Endothelial cell of umbilical vein (primary cell): ENCODE data around the gene PEBP1. TPM values are rescaled to one million over a fixed set of nuclear protein-coding genes. Genes with fewer than 3 reads are reported as not detected.

Experiments used
- BruUV-seq: library from RNA; stranded (reverse); fragments of 400-500 nt; replicated peaks from 2 replicates; lab custom pipeline; 2021; lab: Mats Ljungman, UMichigan
- CTCF ChIA-PET: fragments of 300-600, 350-600 bp; sonication (Branson Sonifier 250); formaldehyde crosslinking; loops from one replicate; lab custom pipeline; 2021; ENCODE audit warnings: antibody characterized with exemption, inconsistent platforms; lab: Charles Lee
- POLR2A ChIA-PET: fragments of 300-600, 350-600 bp; sonication (Branson Sonifier 250); formaldehyde crosslinking; loops from one replicate; lab custom pipeline; 2021; ENCODE audit warnings: antibody characterized with exemption, inconsistent platforms; lab: Charles Lee
- DNase-seq: peaks from one replicate; pipeline ENCODE4 v3.0.0-alpha.2; 2011; ENCODE audit warnings: low read depth, low spot score
- FAIRE-seq: peaks from 2 replicates; lab custom pipeline; 2011; peaks lifted over from hg19 to GRCh38; lab: Jason Lieb, UNC
- H2AFZ ChIP-seq: 2 replicates; pipeline ENCODE4 v1.6.0; 2012; ENCODE audit warnings: low read depth, low read length, control low read depth, inconsistent platforms
- H3K27ac ChIP-seq: 2 replicates; pipeline ENCODE4 v1.5.1; 2011; ENCODE audit warnings: low read depth, mild to moderate bottlenecking, control low read depth, low read length, moderate library complexity; ENCODE audit not compliant: insufficient read depth
- H3K27me3 ChIP-seq, 2 experiments: 2 replicates each; pipeline versions ENCODE4 v1.6.0 to v1.6.1; 2011; ENCODE audit warnings: low read length in 2 of 2, mixed read lengths in 1 of 2; ENCODE audit not compliant: control insufficient read depth in 2 of 2, insufficient read depth in 2 of 2
- H3K36me3 ChIP-seq, 2 experiments: 2 replicates in 1 of 2; 3 replicates in 1 of 2; pipeline ENCODE4 v1.5.1; 2011; ENCODE audit warnings: low read length in 2 of 2, mild to moderate bottlenecking in 1 of 2, moderate library complexity in 1 of 2; ENCODE audit not compliant: control insufficient read depth in 2 of 2, insufficient read depth in 2 of 2; ENCODE audit errors: extremely low read depth in 1 of 2
- H3K4me1 ChIP-seq: 3 replicates; pipeline ENCODE4 v1.5.1; 2011; ENCODE audit warnings: mild to moderate bottlenecking, low read length; ENCODE audit not compliant: control insufficient read depth, insufficient read depth; ENCODE audit errors: extremely low read depth
- H3K4me2 ChIP-seq: 2 replicates; pipeline ENCODE4 v1.6.1; 2011; ENCODE audit warnings: low read length, control low read depth, mixed read lengths; ENCODE audit not compliant: insufficient read depth
- H3K4me3 ChIP-seq, 3 experiments: fragments of 200-600 bp in 1 of 3; sonication (generic), shearing (Covaris generic) in 1 of 3; replicated peaks in 1 of 3; 2 replicates each; pipeline ENCODE4 v1.5.1; 2011 to 2016; ENCODE audit warnings: control low read depth in 3 of 3, low read length in 3 of 3, mild to moderate bottlenecking in 2 of 3, inconsistent platforms in 1 of 3, low read depth in 1 of 3, moderate library complexity in 1 of 3; ENCODE audit not compliant: insufficient read depth in 1 of 3
- H3K79me2 ChIP-seq: 2 replicates; pipeline ENCODE4 v1.6.0; 2012; ENCODE audit warnings: low read length, inconsistent platforms; ENCODE audit not compliant: control insufficient read depth, insufficient read depth
- H3K9ac ChIP-seq: replicated peaks from 2 replicates; pipeline ENCODE3; 2011; ENCODE audit warnings: low read length, control low read depth; ENCODE audit not compliant: insufficient read depth; ENCODE audit errors: extremely low read depth
- H3K9me1 ChIP-seq: replicated peaks from 3 replicates; pipeline ENCODE4 v1.6.0; 2011; ENCODE audit warnings: mild to moderate bottlenecking, low read length; ENCODE audit not compliant: control insufficient read depth, insufficient read depth; ENCODE audit errors: extremely low read depth
- H3K9me3 ChIP-seq: replicated peaks from 2 replicates; pipeline ENCODE4 v1.5.1; 2012; ENCODE audit warnings: low read length, inconsistent platforms; ENCODE audit not compliant: control insufficient read depth, insufficient read depth
- H4K20me1 ChIP-seq: replicated peaks from 2 replicates; pipeline ENCODE3; 2011; ENCODE audit warnings: mild to moderate bottlenecking, low read length; ENCODE audit not compliant: control insufficient read depth, insufficient read depth; ENCODE audit errors: extremely low read depth
- EZH2 ChIP-seq: IDR thresholded peaks from 2 replicates; pipeline ENCODE4 v1.6.1; 2012; ENCODE audit warnings: borderline replicate concordance, low read depth, mild to moderate bottlenecking, moderate library complexity, low read length, inconsistent platforms; ENCODE audit not compliant: severe bottlenecking
- FOS ChIP-seq: IDR thresholded peaks from 2 replicates; pipeline ENCODE4 v1.6.1; 2011; ENCODE audit warnings: mild to moderate bottlenecking, low read length, moderate library complexity, borderline replicate concordance; ENCODE audit not compliant: insufficient read depth
- GATA2 ChIP-seq: IDR thresholded peaks from 2 replicates; pipeline ENCODE4 v1.7.0; 2011; ENCODE audit warnings: low read depth, mild to moderate bottlenecking, moderate library complexity, mixed read lengths, low read length; ENCODE audit not compliant: insufficient read length, insufficient read depth
- JUN ChIP-seq: IDR thresholded peaks from 2 replicates; pipeline ENCODE4 v1.6.1; 2011; ENCODE audit warnings: borderline replicate concordance, low read depth; ENCODE audit not compliant: insufficient read length, insufficient read depth
- MYC ChIP-seq: IDR thresholded peaks from one replicate; pipeline ENCODE4 v1.6.1; 2011; ENCODE audit warnings: mild to moderate bottlenecking, low read depth, low read length
- POLR2A ChIP-seq: IDR thresholded peaks from 2 replicates; pipeline ENCODE4 v1.6.1; 2012; ENCODE audit warnings: low read depth, mild to moderate bottlenecking, control low read depth, low read length
- POLR2AphosphoS5 ChIP-seq: IDR thresholded peaks from 2 replicates; pipeline ENCODE4 v1.6.1; 2012; ENCODE audit warnings: low read depth, mild to moderate bottlenecking, control low read depth, low read length, moderate library complexity; ENCODE audit not compliant: insufficient read depth
- dilution Hi-C: fragments of 300-500 bp; cut with MboI; formaldehyde crosslinking; loops from one replicate; pipeline ENCODE4 v1.15.0; 2019; ENCODE audit warnings: low sequenced_read_pairs; ENCODE audit not compliant: extremely low pct_ligation_motif_present
- intact Hi-C: fragments of 100-400 bp; cut with micrococcal nuclease; formaldehyde crosslinking; loops from one replicate; pipeline ENCODE4 v1.10.0; 2022
- polyA plus RNA-seq, 4 experiments: library from polyadenylated mRNA; depleted of rRNA in 3 of 4; stranded (reverse) in 3 of 4; unstranded in 1 of 4; fragments of >200 nt; gene quantifications; 2 replicates each; pipeline versions ENCODE4 v1.2.1 to v1.2.3, GENCODE V29; 2011 to 2012; ENCODE audit warnings: missing spikeins in 1 of 4
- total RNA-seq: library from RNA; stranded (reverse); gene quantifications from 2 replicates; pipeline ENCODE4 v1.2.3, GENCODE V29; 2021
- TF ChIP-seq, protein P1 (sequence below), 2 donors: IDR thresholded peaks; 1 replicate in 1 of 2; 2 replicates in 1 of 2; pipeline ENCODE4 v1.5.1; 2011; ENCODE audit warnings: low read length in 2 of 2, mild to moderate bottlenecking in 2 of 2, moderate library complexity in 2 of 2, control low read depth in 1 of 2, inconsistent platforms in 1 of 2, low read depth in 1 of 2; ENCODE audit not compliant: insufficient read depth in 1 of 2; ENCODE audit errors: extremely low read depth in 1 of 2
- TF ChIP-seq, protein P2 (sequence below): IDR thresholded peaks from 2 replicates; pipeline ENCODE4 v1.6.1; 2011; ENCODE audit not compliant: insufficient read depth, insufficient read length

The PEBP1 gene
- total and polyA plus RNA-seq, 2 donors (not counting 3 experiments of a cell fraction or from before 2014, with no cell fraction given): 185 to 261 TPM

DNA sequence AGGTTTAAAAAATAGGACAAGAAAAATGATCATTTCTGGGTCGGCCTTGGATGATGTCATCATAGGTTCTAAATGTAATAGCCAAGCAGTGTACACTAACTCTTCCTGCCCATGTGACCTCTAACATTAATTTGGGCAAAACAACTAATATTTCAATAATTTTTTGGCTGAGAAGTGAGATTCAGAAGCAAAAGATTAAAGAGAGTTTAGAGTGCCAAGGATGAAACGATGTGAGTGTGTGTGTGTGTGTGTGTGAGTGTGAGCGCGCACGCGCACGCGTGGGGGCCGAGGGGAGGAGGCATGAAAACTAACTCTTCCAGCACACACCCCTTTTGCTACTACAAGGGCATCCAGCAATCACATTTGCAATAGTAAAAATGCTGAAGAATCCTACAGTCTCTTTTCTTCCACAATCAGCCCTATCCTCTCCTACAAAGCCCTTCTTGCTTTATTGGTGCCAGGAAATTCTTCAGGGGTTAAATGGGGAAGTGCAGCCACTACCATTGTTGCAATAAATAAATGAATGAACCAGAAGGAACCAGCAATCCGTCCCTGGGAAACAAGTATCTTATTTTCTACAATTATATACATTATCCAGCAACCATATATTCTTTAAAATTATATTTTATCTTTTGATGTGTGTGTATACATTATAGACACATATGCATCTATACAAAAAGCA is 52.9 kb downstream of the PEBP1 start:
- CTCF ChIA-PET: no interaction called here
- H3K27me3 ChIP-seq: no peaks in the 10 kb centered on the region
- no peak for FAIRE-seq
- H3K27ac ChIP-seq: no peak overlapping the region
- intact Hi-C loops: no loop called here
- H3K9me1 ChIP-seq: no peaks in the 10 kb centered on the region
- H4K20me1 ChIP-seq: no peaks in the 10 kb centered on the region
- no peaks in the 10 kb centered on the region for H3K36me3 ChIP-seq
- POLR2A ChIA-PET: no interaction called here
- H3K79me2 ChIP-seq: no peaks in the 10 kb centered on the region
- dilution Hi-C loops: no loop called here
- peak overlapping the region; percentile 57 for H3K9ac ChIP-seq
- no TSS peak for BruUV-seq
- peak; percentile 30 for DNase-seq
- TF ChIP-seq POLR2A: no peak
- peak; percentile 42 for TF ChIP-seq JUN
- peak overlapping the region; percentile 77 for H3K4me2 ChIP-seq
- H3K9me3 ChIP-seq: no peaks in the 10 kb centered on the region
- H3K4me3 ChIP-seq: no peak overlapping the region
- H2AFZ ChIP-seq: no peak overlapping the region
- H3K4me1 ChIP-seq: peaks cover 35% of the 10 kb centered on the region

DNA sequence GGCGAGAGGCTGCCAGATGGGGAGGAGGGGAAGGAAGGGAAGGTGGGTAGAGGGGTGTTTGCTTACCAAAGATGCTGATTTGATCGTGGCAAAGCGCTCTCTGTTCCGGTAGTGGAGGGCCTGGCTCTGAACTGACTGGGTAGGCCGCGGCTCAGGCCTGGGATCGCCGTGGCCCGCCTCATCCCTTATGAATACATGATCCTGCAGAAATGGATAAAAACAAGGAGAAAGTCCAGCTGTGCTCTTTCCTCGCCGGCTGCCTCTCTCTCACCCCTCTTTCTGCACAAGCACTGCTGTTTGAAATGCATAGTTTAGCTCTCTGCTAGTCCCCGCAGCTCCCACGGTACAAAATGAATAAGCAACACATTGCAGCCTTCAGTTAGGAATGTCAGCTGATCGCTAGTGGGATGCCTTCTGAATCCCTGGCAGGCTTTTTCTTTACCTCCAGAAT is 53.8 kb downstream of the PEBP1 start:
- peak; percentile 47 for DNase-seq
- H3K9ac ChIP-seq: peak overlapping the region; percentile 57
- BruUV-seq: no TSS peak
- H2AFZ ChIP-seq: peak overlapping the region; percentile 95
- no peaks in the 10 kb centered on the region for H3K27me3 ChIP-seq
- H3K79me2 ChIP-seq: no peaks in the 10 kb centered on the region
- no peaks in the 10 kb centered on the region for H3K36me3 ChIP-seq
- no peak overlapping the region for H3K4me3 ChIP-seq
- H3K4me2 ChIP-seq: peak overlapping the region; percentile 77
- dilution Hi-C loops (no loop called here), intact Hi-C loops (no loop called here)
- FAIRE-seq: no peak
- H3K9me3 ChIP-seq: no peaks in the 10 kb centered on the region
- H3K27ac ChIP-seq: peak overlapping the region; percentile 64
- H4K20me1 ChIP-seq: no peaks in the 10 kb centered on the region
- ChIA-PET CTCF (no interaction called here), POLR2A (no interaction called here)
- peaks cover 26% of the 10 kb centered on the region for H3K4me1 ChIP-seq
- TF ChIP-seq POLR2AphosphoS5 (no peak), EZH2 (no peak), POLR2A (no peak), GATA2 (no peak), MYC (no peak), FOS (no peak), JUN (no peak)
- TF ChIP-seq, protein P1, sequence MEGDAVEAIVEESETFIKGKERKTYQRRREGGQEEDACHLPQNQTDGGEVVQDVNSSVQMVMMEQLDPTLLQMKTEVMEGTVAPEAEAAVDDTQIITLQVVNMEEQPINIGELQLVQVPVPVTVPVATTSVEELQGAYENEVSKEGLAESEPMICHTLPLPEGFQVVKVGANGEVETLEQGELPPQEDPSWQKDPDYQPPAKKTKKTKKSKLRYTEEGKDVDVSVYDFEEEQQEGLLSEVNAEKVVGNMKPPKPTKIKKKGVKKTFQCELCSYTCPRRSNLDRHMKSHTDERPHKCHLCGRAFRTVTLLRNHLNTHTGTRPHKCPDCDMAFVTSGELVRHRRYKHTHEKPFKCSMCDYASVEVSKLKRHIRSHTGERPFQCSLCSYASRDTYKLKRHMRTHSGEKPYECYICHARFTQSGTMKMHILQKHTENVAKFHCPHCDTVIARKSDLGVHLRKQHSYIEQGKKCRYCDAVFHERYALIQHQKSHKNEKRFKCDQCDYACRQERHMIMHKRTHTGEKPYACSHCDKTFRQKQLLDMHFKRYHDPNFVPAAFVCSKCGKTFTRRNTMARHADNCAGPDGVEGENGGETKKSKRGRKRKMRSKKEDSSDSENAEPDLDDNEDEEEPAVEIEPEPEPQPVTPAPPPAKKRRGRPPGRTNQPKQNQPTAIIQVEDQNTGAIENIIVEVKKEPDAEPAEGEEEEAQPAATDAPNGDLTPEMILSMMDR (IDR thresholded peaks at IDR 0.05; ENCODE audit: extremely low read depth in 1 of 2, insufficient read depth in 1 of 2, low read depth in 1 of 2, low read length in 2 of 2): no peak
- TF ChIP-seq, protein P2, sequence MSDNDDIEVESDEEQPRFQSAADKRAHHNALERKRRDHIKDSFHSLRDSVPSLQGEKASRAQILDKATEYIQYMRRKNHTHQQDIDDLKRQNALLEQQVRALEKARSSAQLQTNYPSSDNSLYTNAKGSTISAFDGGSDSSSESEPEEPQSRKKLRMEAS: no peak
- no peaks in the 10 kb centered on the region for H3K9me1 ChIP-seq
